Measurements from ENCODE around the gene SIGLEC7.

DNA sequence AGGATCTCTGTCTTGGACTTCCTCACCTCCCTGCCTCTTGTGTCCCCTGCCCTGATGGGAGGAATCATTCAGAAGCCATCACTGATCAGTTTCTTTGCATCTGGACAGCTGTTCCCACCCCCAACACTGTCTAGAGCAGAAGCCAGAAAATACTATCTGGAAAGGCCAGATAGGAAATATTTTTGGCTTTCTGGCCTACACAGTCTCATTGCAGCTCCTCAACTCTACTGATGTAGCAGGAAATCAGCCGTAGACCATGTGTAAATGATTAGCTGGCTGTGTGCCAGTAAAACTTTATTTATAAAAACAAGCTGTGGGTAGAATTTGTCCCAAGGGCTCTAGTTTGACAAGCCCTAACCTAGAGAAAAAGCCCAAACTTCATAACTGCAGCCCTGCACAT, 5.6 kb downstream of the SIGLEC7 start:
- TF ChIP-seq, protein P1, sequence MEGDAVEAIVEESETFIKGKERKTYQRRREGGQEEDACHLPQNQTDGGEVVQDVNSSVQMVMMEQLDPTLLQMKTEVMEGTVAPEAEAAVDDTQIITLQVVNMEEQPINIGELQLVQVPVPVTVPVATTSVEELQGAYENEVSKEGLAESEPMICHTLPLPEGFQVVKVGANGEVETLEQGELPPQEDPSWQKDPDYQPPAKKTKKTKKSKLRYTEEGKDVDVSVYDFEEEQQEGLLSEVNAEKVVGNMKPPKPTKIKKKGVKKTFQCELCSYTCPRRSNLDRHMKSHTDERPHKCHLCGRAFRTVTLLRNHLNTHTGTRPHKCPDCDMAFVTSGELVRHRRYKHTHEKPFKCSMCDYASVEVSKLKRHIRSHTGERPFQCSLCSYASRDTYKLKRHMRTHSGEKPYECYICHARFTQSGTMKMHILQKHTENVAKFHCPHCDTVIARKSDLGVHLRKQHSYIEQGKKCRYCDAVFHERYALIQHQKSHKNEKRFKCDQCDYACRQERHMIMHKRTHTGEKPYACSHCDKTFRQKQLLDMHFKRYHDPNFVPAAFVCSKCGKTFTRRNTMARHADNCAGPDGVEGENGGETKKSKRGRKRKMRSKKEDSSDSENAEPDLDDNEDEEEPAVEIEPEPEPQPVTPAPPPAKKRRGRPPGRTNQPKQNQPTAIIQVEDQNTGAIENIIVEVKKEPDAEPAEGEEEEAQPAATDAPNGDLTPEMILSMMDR (IDR thresholded peaks at IDR 0.05): no peak
- TF ChIP-seq, protein P2, sequence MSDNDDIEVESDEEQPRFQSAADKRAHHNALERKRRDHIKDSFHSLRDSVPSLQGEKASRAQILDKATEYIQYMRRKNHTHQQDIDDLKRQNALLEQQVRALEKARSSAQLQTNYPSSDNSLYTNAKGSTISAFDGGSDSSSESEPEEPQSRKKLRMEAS (IDR thresholded peaks at IDR 0.05; ENCODE audit: low read depth): no peak
- TF ChIP-seq TEAD4 (IDR thresholded peaks at IDR 0.05; ENCODE audit: borderline replicate concordance, insufficient read depth): no peak
- TF ChIP-seq JUND (IDR thresholded peaks at IDR 0.05): no peak
- TF ChIP-seq, protein P3, sequence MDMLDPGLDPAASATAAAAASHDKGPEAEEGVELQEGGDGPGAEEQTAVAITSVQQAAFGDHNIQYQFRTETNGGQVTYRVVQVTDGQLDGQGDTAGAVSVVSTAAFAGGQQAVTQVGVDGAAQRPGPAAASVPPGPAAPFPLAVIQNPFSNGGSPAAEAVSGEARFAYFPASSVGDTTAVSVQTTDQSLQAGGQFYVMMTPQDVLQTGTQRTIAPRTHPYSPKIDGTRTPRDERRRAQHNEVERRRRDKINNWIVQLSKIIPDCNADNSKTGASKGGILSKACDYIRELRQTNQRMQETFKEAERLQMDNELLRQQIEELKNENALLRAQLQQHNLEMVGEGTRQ (IDR thresholded peaks at IDR 0.05; ENCODE audit: borderline replicate concordance, low read depth, low read length): no peak
- TF ChIP-seq POLR2AphosphoS5 (IDR thresholded peaks at IDR 0.05; ENCODE audit: low read depth, low read length): no peak
- no peak for TF ChIP-seq MXI1 (IDR thresholded peaks at IDR 0.05; ENCODE audit: low read depth, low read length)
- TF ChIP-seq, protein P4, sequence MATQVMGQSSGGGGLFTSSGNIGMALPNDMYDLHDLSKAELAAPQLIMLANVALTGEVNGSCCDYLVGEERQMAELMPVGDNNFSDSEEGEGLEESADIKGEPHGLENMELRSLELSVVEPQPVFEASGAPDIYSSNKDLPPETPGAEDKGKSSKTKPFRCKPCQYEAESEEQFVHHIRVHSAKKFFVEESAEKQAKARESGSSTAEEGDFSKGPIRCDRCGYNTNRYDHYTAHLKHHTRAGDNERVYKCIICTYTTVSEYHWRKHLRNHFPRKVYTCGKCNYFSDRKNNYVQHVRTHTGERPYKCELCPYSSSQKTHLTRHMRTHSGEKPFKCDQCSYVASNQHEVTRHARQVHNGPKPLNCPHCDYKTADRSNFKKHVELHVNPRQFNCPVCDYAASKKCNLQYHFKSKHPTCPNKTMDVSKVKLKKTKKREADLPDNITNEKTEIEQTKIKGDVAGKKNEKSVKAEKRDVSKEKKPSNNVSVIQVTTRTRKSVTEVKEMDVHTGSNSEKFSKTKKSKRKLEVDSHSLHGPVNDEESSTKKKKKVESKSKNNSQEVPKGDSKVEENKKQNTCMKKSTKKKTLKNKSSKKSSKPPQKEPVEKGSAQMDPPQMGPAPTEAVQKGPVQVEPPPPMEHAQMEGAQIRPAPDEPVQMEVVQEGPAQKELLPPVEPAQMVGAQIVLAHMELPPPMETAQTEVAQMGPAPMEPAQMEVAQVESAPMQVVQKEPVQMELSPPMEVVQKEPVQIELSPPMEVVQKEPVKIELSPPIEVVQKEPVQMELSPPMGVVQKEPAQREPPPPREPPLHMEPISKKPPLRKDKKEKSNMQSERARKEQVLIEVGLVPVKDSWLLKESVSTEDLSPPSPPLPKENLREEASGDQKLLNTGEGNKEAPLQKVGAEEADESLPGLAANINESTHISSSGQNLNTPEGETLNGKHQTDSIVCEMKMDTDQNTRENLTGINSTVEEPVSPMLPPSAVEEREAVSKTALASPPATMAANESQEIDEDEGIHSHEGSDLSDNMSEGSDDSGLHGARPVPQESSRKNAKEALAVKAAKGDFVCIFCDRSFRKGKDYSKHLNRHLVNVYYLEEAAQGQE (IDR thresholded peaks at IDR 0.05; ENCODE audit: low read depth, low read length): no peak
- no peak for TF ChIP-seq FOSL2 (IDR thresholded peaks at IDR 0.05; ENCODE audit: borderline replicate concordance, low read depth)
- no peak for TF ChIP-seq SMC3 (IDR thresholded peaks at IDR 0.05; ENCODE audit: low read depth, low read length)
- no peak for TF ChIP-seq EP300 (IDR thresholded peaks at IDR 0.05; ENCODE audit: borderline replicate concordance in 1 of 2, low read depth in 1 of 2, low read length in 1 of 2)
- TF ChIP-seq CHD2 (IDR thresholded peaks at IDR 0.05; ENCODE audit: low read length, partially characterized antibody): no peak

Measured in SK-N-SH (cell line).